ENCODE results near the gene FNDC10.

Gene FNDC10

DNA sequence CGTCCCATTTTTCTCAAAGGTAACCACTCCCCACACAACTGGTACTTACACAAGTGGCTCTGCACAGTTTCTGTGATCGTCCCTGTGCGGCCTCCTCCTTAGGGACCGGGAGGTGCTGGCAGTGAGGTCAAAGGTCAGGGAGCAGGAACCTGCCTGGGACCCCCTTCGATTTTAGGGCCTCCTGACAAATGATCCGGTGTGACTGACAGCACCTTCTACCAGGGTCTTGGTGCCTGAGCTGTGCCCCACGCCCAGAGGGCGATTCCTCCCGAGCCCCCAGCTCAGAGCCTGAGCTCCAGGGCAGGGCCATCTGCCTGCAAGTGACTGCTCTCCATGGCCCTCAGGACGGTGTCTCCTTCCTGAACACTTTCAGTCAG lies 47.7 kb downstream of the FNDC10 start:
- Histone ChIP-seq H3K9me3 (ENCODE audit: low read length) (no peaks in the 10 kb centered on the region), H3K4me3 (ENCODE audit: low read depth, low read length, poor library complexity, severe bottlenecking) (no peak overlapping the region), H3K79me2 (ENCODE audit: insufficient read depth, low read length) (no peaks in the 10 kb centered on the region), H3K4me2 (ENCODE audit: low read length) (no peak overlapping the region), H3F3A (ENCODE audit: insufficient read depth, low read length) (no peaks in the 10 kb centered on the region), H4K20me1 (ENCODE audit: insufficient read depth, low read length) (no peaks in the 10 kb centered on the region), H3K9me2 (ENCODE audit: low read depth, low read length) (no peaks in the 10 kb centered on the region), H3K27me3 (ENCODE audit: insufficient read depth, low read length) (no peaks in the 10 kb centered on the region), H3K36me3 (ENCODE audit: insufficient read depth, low read length) (no peaks in the 10 kb centered on the region; the same call in 1 of the 2 replicates), H3K4me1 (ENCODE audit: insufficient read depth, low read length, severe bottlenecking) (peaks cover 8% of the 10 kb centered on the region), H3K27ac (ENCODE audit: low read depth, low read length, poor library complexity, severe bottlenecking) (no peak overlapping the region), H3K9ac (ENCODE audit: low read length) (no peak overlapping the region), H2AFZ (ENCODE audit: low read length) (no peak overlapping the region)
- TF ChIP-seq EZH2 (IDR thresholded peaks at IDR 0.05; ENCODE audit: borderline replicate concordance, low read length) = no peak
- TF ChIP-seq, protein P1, sequence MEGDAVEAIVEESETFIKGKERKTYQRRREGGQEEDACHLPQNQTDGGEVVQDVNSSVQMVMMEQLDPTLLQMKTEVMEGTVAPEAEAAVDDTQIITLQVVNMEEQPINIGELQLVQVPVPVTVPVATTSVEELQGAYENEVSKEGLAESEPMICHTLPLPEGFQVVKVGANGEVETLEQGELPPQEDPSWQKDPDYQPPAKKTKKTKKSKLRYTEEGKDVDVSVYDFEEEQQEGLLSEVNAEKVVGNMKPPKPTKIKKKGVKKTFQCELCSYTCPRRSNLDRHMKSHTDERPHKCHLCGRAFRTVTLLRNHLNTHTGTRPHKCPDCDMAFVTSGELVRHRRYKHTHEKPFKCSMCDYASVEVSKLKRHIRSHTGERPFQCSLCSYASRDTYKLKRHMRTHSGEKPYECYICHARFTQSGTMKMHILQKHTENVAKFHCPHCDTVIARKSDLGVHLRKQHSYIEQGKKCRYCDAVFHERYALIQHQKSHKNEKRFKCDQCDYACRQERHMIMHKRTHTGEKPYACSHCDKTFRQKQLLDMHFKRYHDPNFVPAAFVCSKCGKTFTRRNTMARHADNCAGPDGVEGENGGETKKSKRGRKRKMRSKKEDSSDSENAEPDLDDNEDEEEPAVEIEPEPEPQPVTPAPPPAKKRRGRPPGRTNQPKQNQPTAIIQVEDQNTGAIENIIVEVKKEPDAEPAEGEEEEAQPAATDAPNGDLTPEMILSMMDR (IDR thresholded peaks at IDR 0.05; ENCODE audit: low read length) = no peak

DNA sequence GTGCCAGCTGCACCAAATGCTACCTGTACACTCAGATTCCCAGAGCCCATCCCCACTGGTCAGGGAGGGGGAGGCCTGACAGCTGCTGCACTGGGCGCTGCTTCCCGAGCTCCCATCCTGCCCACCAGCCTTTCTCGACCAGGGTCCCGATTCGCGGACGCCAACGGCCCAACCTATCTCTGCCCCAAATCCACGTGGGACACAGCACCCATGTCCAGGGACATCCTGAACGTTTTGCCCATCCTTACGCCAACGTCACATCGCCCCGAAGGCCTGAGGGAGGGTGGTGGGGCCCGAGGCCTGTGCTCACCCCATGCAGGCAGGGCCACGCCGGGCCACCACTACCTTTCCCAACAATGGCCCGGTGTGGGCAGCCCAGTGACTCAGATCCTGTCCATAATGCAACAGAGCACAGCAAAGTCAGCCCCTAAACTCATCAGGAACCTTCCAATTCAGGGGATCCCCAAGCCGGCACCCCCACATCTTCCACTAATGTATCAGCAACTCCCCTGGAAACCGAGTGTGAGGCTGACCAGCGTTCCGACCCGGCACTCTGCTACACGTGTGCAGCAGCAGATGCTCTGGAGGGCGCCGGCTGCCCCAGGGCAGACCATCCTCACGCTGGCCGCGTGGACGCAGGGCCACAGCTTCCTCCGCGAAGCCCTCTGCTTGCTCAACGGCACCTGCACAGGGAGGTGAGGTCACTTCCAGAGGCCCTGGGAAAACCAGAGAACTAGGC lies 48.2 kb downstream of the FNDC10 start:
- Histone ChIP-seq H3K4me2 (ENCODE audit: low read length) (no peak overlapping the region), H2AFZ (ENCODE audit: low read length) (no peak overlapping the region), H3K9me3 (ENCODE audit: low read length) (no peaks in the 10 kb centered on the region), H3K4me3 (ENCODE audit: low read depth, low read length, poor library complexity, severe bottlenecking) (no peak overlapping the region), H3K9me2 (ENCODE audit: low read depth, low read length) (no peaks in the 10 kb centered on the region), H3K27ac (ENCODE audit: low read depth, low read length, poor library complexity, severe bottlenecking) (no peak overlapping the region), H3K36me3 (ENCODE audit: insufficient read depth, low read length) (no peaks in the 10 kb centered on the region; the same call in 1 of the 2 replicates), H3K27me3 (ENCODE audit: insufficient read depth, low read length) (no peaks in the 10 kb centered on the region), H4K20me1 (ENCODE audit: insufficient read depth, low read length) (no peaks in the 10 kb centered on the region), H3F3A (ENCODE audit: insufficient read depth, low read length) (no peaks in the 10 kb centered on the region), H3K4me1 (ENCODE audit: insufficient read depth, low read length, severe bottlenecking) (peaks cover 2% of the 10 kb centered on the region), H3K79me2 (ENCODE audit: insufficient read depth, low read length) (no peaks in the 10 kb centered on the region), H3K9ac (ENCODE audit: low read length) (no peak overlapping the region)
- TF ChIP-seq, protein P1 (IDR thresholded peaks at IDR 0.05; ENCODE audit: low read length) = no peak
- TF ChIP-seq EZH2 (IDR thresholded peaks at IDR 0.05; ENCODE audit: borderline replicate concordance, low read length) = no peak

DNA sequence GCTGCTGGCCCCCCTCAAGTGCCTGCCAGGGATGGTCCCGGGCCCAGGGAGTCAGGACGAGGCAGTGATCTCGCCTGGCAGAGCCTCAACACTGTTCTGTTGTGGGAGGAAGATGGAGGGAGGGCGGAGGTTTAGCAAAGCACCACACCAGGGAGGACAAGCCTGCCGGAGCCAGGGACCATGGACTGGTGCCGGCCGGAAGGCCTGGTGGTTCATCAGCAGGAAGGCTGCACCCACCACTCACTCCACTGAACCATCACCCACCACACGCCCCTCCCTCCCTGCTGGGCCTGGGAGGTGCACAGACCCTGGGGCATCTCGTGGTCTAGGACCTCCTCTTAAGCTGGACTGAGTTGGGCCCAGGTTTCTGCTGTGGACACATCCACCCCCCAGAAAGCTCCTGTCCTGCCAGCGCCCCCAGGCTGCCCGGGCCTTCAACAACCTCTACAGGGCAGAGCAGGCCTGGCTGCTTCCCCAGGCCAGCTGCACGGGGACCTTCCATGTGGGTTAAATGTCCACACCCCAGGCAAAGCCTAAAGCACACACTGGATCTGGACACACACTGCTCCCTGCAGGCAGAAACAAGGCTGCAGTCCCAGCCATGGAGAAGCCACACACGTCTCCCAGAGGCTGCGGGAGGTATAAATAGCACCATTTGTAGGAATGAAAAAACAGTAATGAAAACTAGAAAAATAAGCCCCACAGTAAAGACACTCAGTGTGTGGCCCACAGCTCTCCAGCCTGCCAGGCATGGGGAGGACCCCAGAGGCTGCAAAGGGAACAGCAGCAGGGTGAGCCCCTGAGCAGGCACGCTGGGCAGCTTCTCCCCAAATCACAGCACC lies 49.1 kb downstream of the FNDC10 start:
- Histone ChIP-seq H3K4me2 (ENCODE audit: low read length) (no peak overlapping the region), H2AFZ (ENCODE audit: low read length) (no peak overlapping the region), H3K4me3 (ENCODE audit: low read depth, low read length, poor library complexity, severe bottlenecking) (no peak overlapping the region), H3K27ac (ENCODE audit: low read depth, low read length, poor library complexity, severe bottlenecking) (no peak overlapping the region), H3K4me1 (ENCODE audit: insufficient read depth, low read length, severe bottlenecking) (no peaks in the 10 kb centered on the region), H3K79me2 (ENCODE audit: insufficient read depth, low read length) (no peaks in the 10 kb centered on the region), H3K36me3 (ENCODE audit: insufficient read depth, low read length) (no peaks in the 10 kb centered on the region; the same call in 1 of the 2 replicates), H4K20me1 (ENCODE audit: insufficient read depth, low read length) (no peaks in the 10 kb centered on the region), H3K9ac (ENCODE audit: low read length) (no peak overlapping the region), H3F3A (ENCODE audit: insufficient read depth, low read length) (no peaks in the 10 kb centered on the region), H3K27me3 (ENCODE audit: insufficient read depth, low read length) (no peaks in the 10 kb centered on the region), H3K9me3 (ENCODE audit: low read length) (no peaks in the 10 kb centered on the region), H3K9me2 (ENCODE audit: low read depth, low read length) (no peaks in the 10 kb centered on the region)
- TF ChIP-seq EZH2 (IDR thresholded peaks at IDR 0.05; ENCODE audit: borderline replicate concordance, low read length) = no peak
- TF ChIP-seq, protein P1 (IDR thresholded peaks at IDR 0.05; ENCODE audit: low read length) = no peak

Measured in OCI-LY1 (cell line).